ENCODE data around the gene DNAH1. TPM values are rescaled to one million over a fixed set of nuclear protein-coding genes. Genes with fewer than 3 reads are reported as not detected.
A peak's percentile ranks its signal among the peaks of the same experiment; 100 is the strongest.

The DNAH1 gene
- total RNA-seq, 1 donor from 2014 or later: 3.3 TPM

- DNase-seq: peak; percentile 91
Measured at GRCh38 chr3:52339612-52340011, 23.5 kb downstream of the DNAH1 start.

- DNase-seq: no peak
Measured at GRCh38 chr3:52341123-52341522, 25.0 kb downstream of the DNAH1 start.

GRCh38 chr3:52343946-52344600, 28.0 kb downstream of the DNAH1 start:
- DNase-seq: no peak

DNA sequence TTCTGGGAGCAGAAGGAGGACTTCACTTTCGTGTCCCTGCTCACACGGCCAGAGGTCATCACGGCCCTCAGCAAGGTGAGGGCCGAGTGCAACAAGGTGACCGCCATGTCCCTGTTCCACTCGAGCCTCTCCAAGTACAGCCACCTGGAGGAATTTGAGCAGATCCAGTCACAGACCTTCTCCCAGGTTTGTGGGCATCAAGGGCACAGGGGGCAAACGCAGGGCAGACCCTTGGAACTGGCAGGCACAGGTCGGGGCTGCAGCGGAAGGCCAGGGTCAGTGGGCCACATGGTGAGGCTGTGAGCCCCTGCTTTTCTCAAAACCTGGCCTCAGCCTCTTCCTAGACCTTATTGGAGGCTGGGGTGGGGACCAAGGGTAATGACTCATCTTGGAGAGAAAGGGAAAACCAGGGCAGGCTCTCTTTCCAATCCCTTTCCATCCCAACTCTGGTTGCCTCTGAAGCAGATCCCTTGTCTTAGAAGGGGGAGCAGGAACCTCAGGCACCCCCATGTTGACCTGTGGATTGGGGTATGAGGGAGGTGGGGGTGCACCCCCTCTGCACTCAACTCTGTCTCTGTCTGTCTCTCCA, 29.5 kb downstream of the DNAH1 start:
- DNase-seq: no peak

- no peak for DNase-seq
Measured at GRCh38 chr3:52346623-52347530, 30.8 kb downstream of the DNAH1 start.

DNA sequence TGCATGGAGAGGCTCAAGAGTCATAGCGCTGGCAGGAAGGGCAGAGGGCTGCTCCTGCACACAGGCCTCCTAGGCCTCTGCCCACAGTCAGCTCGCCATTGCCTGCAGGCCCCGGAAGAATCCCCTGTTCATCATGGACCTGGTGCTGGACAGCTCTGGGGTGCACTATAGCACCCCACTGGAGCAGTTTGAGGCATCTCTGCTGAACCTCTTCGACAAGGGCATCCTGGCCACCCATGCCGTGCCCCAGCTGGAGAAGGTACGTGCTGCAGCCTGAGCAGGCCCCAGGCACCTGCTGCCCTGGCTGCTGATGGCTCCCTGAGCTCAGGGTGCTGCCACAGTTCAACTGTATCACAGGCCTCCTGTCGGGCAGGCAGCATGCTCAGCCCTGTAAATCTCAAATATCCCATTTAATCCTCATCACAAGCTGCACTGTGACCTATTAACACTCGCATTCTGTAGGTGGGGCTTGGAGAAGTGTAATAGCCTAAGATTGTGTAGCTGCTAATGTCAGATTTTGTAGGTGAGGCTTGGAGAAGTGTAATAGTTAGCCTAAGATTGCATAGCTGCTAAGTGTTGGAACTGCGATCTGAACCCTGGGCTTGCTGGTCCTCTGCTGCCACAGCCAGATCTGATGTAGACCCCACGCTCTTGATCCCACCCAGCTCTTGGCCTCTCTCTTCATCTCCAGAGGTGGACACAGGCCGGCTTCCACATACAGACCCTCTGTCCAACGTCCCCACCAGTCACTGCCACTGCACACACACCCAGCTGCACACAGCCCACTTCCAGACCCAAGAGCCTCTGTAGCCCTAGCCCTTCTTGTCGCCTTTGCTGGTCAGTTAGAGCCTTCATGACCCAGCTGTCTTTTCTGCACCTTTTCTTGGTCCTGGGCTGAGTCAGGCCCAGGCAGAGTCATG, 31.9 kb downstream of the DNAH1 start:
- no peak for DNase-seq

DNA sequence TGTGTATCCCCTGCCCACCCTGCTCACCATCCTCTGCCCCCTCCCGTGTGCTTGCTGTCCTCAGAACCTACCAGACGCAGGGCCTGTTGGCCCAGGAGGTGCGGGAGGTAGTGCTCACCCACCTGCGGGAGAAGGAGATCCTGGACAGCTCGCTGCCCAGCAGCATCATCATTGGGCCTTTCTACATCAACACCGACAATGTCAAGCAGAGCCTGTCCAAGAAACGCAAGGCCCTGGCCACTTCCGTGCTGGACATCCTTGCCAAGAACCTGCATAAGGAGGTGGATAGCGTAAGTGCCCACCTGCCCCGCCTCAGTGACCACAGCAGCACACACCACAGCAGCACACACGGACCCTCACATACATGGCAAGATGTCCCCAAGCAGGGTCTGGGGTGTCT, 33.0 kb downstream of the DNAH1 start:
- DNase-seq: no peak

DNA sequence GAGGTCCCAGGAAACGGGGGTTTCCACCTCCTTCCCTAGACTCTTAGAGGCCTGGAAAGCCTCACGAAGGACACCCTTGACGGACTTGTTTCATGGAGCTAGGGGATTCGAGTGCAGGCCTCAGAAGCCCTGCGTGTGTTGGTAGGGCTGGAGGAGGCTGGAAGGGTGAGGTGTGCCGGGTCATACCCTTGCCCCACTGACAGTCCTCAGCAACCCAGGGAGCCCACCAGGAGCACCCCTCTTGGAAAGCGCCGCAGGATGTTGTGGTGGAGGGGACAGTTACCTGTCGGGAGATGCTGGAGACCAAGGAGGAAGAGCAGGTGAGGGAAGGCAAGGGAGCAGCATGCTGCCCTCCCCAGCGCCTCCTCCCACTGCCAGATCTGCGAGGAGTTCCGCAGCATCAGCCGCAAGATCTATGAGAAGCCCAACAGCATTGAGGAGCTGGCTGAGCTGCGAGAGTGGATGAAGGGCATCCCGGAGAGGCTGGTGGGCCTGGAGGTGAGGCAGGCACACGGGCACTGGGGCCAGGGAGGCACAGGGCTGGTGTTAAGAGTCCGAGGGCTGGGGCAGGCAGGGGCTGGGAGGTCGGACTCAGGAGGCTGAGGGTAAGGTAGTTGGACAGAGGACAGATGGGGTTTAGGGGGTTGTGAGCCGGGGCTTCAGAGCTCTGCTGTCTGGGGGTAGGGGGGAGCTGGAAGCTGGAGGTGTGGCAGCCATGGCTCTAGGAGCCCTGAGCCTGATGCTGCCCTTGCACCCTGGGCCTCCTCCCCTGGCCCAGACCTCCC, 33.7 kb downstream of the DNAH1 start:
- DNase-seq: no peak

GRCh38 chr3:52350416-52350815, 34.3 kb downstream of the DNAH1 start:
- peak; percentile 28 for DNase-seq

DNA sequence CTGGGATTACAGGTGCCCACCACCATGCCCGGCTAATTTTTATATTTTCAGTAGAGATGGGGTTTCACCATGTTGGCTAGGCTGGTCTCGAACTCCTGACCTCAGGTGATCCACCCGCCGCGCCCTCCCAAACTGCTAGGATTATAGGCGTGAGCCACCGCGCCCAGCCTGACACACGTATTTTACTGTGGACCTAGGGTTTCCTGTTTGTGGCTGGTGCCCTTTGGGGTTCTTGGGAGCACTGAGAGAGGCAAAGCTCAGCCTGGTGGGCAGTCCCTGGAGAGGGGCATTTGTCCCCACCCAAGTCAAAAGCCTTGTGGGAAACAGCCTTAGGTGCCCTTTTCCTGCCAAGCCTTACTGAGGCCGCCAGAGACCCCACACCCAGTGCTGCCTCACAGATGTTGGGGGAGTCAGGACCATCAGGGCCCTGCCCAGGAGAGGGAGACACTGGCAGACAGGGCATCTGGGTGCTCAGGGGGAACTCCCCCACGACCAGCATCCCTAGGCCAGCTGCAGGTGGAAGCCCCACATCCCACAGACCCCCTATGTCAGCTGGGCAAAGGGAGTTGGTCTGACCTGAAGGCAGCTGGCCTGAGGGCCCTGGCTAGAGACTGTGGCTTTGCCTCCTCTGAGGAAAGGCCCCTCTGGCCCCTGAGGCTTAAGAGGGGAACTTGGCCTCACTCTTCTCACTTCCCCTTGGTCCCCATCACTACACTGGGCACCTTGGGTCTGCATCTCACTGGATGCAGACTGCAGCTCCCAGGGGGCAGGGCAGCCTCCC, 35.1 kb downstream of the DNAH1 start:
- DNase-seq: no peak

DNA sequence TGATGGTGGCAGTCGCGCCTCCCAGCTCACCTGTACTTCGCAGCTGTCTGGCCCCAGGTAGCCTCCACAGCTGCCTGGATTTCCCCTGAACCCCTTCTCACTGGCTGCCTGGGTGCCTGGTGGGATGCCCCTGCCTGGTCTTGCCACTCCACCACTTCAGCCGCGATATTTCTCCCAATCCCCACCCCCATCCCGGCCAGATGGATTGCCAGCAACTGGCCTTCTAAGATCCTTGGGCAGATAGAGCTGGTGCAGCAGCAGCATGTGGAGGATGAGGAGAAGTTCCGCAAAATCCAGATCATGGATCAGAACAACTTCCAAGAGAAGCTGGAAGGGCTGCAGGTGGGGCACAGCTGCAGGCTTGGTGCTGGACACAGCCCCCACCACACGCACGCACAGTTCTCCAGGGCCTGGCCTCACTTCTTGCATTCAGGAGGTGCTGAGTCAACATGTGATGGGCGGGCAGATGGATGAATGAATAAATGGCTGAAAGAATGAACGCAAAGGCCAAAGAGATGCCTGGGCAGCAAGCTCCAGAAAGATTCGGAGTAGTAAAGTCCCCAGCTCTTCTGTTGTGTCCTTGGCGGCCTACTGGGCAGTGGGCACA, 35.7 kb downstream of the DNAH1 start:
- DNase-seq: no peak

DNA sequence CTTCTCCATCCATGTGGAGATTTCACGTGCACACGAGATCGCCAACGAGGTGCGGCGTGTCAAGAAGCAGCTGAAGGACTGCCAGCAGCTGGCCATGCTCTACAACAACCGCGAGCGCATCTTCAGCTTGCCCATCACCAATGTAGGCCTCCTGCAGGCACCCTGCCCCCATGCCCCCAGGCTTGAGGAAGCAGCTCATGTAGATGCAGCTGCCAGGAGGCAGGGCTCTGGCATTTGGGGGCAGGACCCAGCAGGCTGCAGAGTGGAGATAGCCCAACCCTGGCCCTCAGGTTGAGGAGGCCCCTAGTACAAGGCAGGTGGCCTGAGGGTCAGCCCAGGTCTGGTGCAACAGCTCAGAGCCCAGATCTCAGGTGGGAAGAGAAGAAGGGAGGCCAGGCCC, 36.4 kb downstream of the DNAH1 start:
- DNase-seq: no peak

DNA sequence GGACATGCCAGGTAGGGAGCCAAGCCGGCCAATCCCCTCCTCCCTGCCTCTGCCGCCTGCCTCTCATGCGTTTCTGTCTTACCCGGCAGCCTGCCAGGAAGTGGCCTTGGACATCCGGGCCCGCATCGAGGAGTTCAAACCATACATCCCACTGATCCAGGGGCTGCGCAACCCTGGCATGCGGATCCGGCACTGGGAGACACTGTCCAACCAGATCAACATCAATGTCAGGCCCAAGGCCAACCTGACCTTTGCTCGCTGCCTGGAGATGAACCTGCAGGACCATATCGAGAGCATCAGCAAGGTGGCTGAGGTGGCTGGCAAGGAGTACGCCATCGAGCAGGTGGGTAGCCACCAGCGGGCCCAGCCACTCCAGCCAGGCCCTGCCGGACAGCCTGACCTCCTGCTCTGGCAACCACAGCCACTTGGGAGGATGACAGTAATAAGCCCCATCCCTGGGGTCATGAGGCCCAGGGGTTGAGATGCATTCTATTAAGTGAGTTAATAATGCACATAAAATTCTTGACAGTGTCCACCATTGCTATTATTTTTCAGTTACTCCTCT, 37.3 kb downstream of the DNAH1 start:
- no peak for DNase-seq

- no peak for DNase-seq
Measured at GRCh38 chr3:52354676-52355075, 38.6 kb downstream of the DNAH1 start.

DNA sequence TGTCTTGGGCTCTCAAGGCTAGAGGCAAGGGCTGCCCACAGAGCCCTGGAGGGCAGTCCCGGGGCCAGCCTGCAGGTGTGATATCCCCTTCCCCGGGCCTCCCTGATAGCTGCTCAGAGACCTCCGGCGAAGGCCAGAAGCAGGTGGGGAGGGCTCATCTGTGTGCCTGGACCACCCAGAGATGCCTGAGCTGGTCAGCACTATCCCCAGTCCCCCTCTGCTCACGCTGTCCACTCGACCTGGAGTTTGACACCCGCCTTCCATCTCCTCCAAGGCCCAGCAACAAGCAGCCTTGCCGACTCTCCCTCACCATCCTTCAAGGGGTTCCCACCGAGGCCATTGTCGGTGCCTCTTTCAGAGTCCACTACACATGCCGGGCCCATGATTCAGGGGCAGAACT, 39.4 kb downstream of the DNAH1 start:
- no peak for DNase-seq

DNA sequence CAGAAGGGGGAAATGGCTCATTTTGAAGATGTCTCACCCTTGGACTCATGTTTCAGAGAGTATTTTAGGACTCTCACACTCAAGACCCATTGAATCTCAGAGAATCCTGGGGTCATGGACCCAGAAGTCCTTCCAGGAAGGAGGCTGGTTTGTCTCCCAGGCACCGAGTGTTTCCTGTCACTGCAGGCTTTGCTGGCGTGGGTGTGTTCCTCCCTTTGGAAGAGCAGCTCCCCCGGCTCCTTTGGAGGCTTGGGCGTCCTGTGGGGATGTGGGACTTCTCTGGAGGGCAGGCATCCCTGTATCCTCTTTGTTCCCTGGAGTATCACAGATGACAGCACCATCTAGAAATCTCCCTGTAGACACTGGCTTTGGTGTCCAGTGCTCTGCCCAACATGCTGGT, 40.0 kb downstream of the DNAH1 start:
- no peak for DNase-seq

DNA sequence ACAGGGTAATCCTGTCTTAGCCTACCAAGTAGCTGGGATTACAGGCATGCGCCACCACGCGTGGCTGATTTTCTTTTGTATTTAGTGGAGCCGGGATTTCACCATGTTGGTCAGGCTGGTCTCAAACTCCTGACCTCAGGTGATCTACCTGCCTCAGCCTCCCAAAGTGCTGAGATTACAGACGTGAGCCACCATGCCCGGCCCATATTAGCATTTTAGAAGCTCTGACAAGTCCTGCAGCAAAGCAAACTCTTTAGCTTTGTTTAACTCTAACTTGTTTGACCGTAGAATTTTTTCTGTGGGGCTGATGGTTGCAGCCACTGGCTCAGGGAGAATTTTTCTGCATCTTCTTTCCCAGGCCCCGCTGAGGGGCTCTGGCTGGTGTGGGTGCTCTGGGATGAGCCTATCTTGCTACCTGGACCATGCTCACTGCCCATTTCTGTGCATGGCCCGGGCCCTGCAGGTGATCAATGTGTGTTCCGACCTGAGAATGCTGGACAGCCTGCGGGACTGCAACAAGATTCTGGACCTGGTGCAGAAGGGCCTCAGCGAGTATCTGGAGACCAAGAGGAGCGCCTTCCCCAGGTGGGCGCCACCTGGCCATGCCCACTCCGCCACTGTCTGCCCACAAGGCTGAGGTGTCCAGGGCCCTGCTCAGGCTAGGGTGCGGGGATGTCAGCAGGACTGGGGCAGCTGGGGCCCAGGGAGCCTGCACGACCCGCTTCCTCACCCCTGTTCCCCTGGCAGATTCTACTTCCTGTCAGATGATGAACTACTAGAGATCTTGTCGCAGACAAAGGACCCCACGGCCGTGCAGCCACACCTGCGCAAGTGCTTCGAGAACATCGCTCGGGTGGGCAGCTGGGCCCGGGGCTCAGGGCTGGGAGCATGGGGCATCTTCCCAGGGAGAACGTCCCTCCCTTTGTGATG, 41.3 kb downstream of the DNAH1 start:
- no peak for DNase-seq

- no peak for DNase-seq
Measured at GRCh38 chr3:52358362-52358940, 42.3 kb downstream of the DNAH1 start.

Data from tongue (tissue), 2 donors.